GM13977 (cell line): ENCODE results near the gene RBM11.

Experiments
- DNase-seq: peaks from one replicate; pipeline ENCODE4 v3.0.0; 2012; ENCODE audit warnings: low spot score
- CTCF ChIP-seq: IDR thresholded peaks from 2 replicates; pipeline ENCODE4 v1.5.1; 2012; ENCODE audit warnings: mild to moderate bottlenecking, control low read depth; ENCODE audit not compliant: insufficient read depth; ENCODE audit errors: extremely low read depth, missing control alignments
- in situ Hi-C: fragments of 300-500 bp; cut with MboI; formaldehyde crosslinking; loops from one replicate; pipeline ENCODE4 v1.12.0; 2022; ENCODE audit warnings: low sequenced_read_pairs, low pct_unique_long_range_greater_than_20kb, mixed read lengths, inconsistent platforms; ENCODE audit not compliant: unreplicated experiment

RBM11 gene

GRCh38 chr21:14265023-14265422, 49.1 kb downstream of the RBM11 start:
- in situ Hi-C loops, result no loop called here
- no peak for DNase-seq
- no peak for TF ChIP-seq CTCF

- in situ Hi-C loops, result no loop called here
- DNase-seq, result no peak
- no peak for TF ChIP-seq CTCF
Observed at GRCh38 chr21:14267076-14267475, 51.1 kb downstream of the RBM11 start.

- no peak for DNase-seq
- in situ Hi-C loops, result no loop called here
- TF ChIP-seq CTCF, result no peak
Observed at GRCh38 chr21:14270631-14271030, 54.7 kb downstream of the RBM11 start.

- no peak for TF ChIP-seq CTCF
- DNase-seq, result no peak
- in situ Hi-C loops, result no loop called here
Observed at GRCh38 chr21:14271053-14271452, 55.1 kb downstream of the RBM11 start.

GRCh38 chr21:14271641-14272040, 55.7 kb downstream of the RBM11 start:
- DNase-seq, result no peak
- TF ChIP-seq CTCF, result no peak
- in situ Hi-C loops, result no loop called here

GRCh38 chr21:14273736-14274538, 58.0 kb downstream of the RBM11 start:
- no peak for DNase-seq
- no peak for TF ChIP-seq CTCF
- in situ Hi-C loops, result no loop called here
